CD14-positive monocyte (primary cell): Measurements from ENCODE around the gene TAPT1. TPM values are rescaled to one million over a fixed set of nuclear protein-coding genes. Genes with fewer than 3 reads are reported as not detected.

Experiments used
- DNase-seq, 3 donors: peaks; one replicate each; pipeline ENCODE4 v3.0.0-alpha.2; 2011 to 2022
- H2AFZ ChIP-seq: 2 replicates; pipeline ENCODE4 v1.6.0; 2012; ENCODE audit warnings: mild to moderate bottlenecking, low read depth, low read length, inconsistent platforms; ENCODE audit not compliant: insufficient read depth, poor library complexity, severe bottlenecking
- H3K27ac ChIP-seq, 2 donors: 1 replicate in 1 of 2; 2 replicates in 1 of 2; pipeline ENCODE4 v1.5.1; 2012 to 2013; ENCODE audit warnings: low read length in 2 of 2, control low read depth in 1 of 2, inconsistent platforms in 1 of 2, low read depth in 1 of 2, mild to moderate bottlenecking in 1 of 2
- H3K27me3 ChIP-seq, 2 donors: one replicate each; pipeline versions ENCODE4 v1.6.0 to v1.6.1; 2011 to 2013; ENCODE audit warnings: low read length in 2 of 2; ENCODE audit not compliant: control insufficient read depth in 2 of 2, insufficient read depth in 2 of 2
- H3K36me3 ChIP-seq, 2 donors: replicated peaks in 1 of 2; 1 replicate in 1 of 2; 2 replicates in 1 of 2; pipeline versions ENCODE4 v1.5.1 to v1.6.1; 2012 to 2013; ENCODE audit warnings: low read length in 2 of 2, control low read depth in 1 of 2, inconsistent platforms in 1 of 2, mild to moderate bottlenecking in 1 of 2; ENCODE audit not compliant: insufficient read depth in 2 of 2, control insufficient read depth in 1 of 2
- H3K4me1 ChIP-seq, 2 donors: 1 replicate in 1 of 2; 2 replicates in 1 of 2; pipeline versions ENCODE4 v1.5.1 to v1.6.1; 2012 to 2013; ENCODE audit warnings: low read length in 2 of 2, control low read depth in 1 of 2, inconsistent platforms in 1 of 2, mild to moderate bottlenecking in 1 of 2, moderate library complexity in 1 of 2; ENCODE audit not compliant: insufficient read depth in 2 of 2, control insufficient read depth in 1 of 2
- H3K4me2 ChIP-seq: replicated peaks from 2 replicates; pipeline ENCODE3; 2012; ENCODE audit warnings: low read length, moderate library complexity, mild to moderate bottlenecking; ENCODE audit not compliant: poor library complexity, severe bottlenecking; ENCODE audit errors: extremely low read depth
- H3K4me3 ChIP-seq, 3 experiments: fragments of 200-600 bp in 1 of 3; sonication (generic) in 1 of 3; replicated peaks in 1 of 3; 1 replicate in 2 of 3; 2 replicates in 1 of 3; pipeline ENCODE4 v1.5.1; 2011 to 2013; ENCODE audit warnings: low read length in 3 of 3, mild to moderate bottlenecking in 3 of 3, control low read depth in 2 of 3, low read depth in 2 of 3, inconsistent platforms in 1 of 3, moderate library complexity in 1 of 3
- H3K79me2 ChIP-seq: 2 replicates; pipeline ENCODE4 v1.6.0; 2012; ENCODE audit warnings: mild to moderate bottlenecking, control low read depth, inconsistent platforms, low read length, moderate library complexity; ENCODE audit not compliant: insufficient read depth
- H3K9ac ChIP-seq: 2 replicates; pipeline ENCODE4 v1.6.0; 2017; ENCODE audit warnings: low read length, mild to moderate bottlenecking; ENCODE audit not compliant: insufficient read depth, poor library complexity, severe bottlenecking
- H3K9me3 ChIP-seq, 2 donors: replicated peaks in 1 of 2; 1 replicate in 1 of 2; 2 replicates in 1 of 2; pipeline versions ENCODE4 v1.5.1 to v1.6.1; 2012 to 2013; ENCODE audit warnings: low read length in 2 of 2, control low read depth in 1 of 2; ENCODE audit not compliant: control insufficient read depth in 1 of 2, insufficient read depth in 1 of 2
- H4K20me1 ChIP-seq: 2 replicates; pipeline ENCODE4 v1.6.0; 2012; ENCODE audit warnings: mild to moderate bottlenecking, low read length, control low read depth, moderate library complexity; ENCODE audit not compliant: insufficient read depth
- H3K27ac Mint-ChIP-seq, 7 donors: one replicate each; pipeline ENCODE4 v1.8.0; 2020; ENCODE audit warnings: mild to moderate bottlenecking in 7 of 7, mixed read lengths in 7 of 7, moderate library complexity in 6 of 7, inconsistent platforms in 2 of 7
- H3K27me3 Mint-ChIP-seq, 3 donors: one replicate each; pipeline ENCODE4 v1.8.0; 2021 to 2022; ENCODE audit warnings: low read depth in 3 of 3, mild to moderate bottlenecking in 3 of 3, mixed read lengths in 3 of 3, moderate library complexity in 3 of 3, inconsistent platforms in 1 of 3
- H3K36me3 Mint-ChIP-seq, 2 donors: one replicate each; pipeline ENCODE4 v1.8.0; 2020; ENCODE audit warnings: mixed read lengths in 2 of 2, inconsistent platforms in 1 of 2, mild to moderate bottlenecking in 1 of 2
- H3K4me1 Mint-ChIP-seq: one replicate; pipeline ENCODE4 v1.8.0; 2020; ENCODE audit warnings: mild to moderate bottlenecking, mixed read lengths
- H3K4me3 Mint-ChIP-seq, 2 donors: one replicate each; pipeline ENCODE4 v1.8.0; 2020; ENCODE audit warnings: mild to moderate bottlenecking in 2 of 2, mixed read lengths in 2 of 2, moderate library complexity in 1 of 2
- H3K9me3 Mint-ChIP-seq, 7 donors: one replicate each; pipeline ENCODE4 v1.8.0; 2020 to 2022; ENCODE audit warnings: mixed read lengths in 7 of 7, mild to moderate bottlenecking in 6 of 7, moderate library complexity in 6 of 7, inconsistent platforms in 2 of 7
- CTCF ChIP-seq: fragments of 200-600 bp; IDR thresholded peaks from one replicate; pipeline ENCODE4 v1.8.0; 2022; ENCODE audit warnings: antibody characterized with exemption, mild to moderate bottlenecking
- intact Hi-C, 2 donors: fragments of 100-400 bp; cut with micrococcal nuclease; formaldehyde crosslinking; loops; one replicate each; pipeline versions ENCODE4 v1.15.0 to v1.15.1; 2023
- polyA plus RNA-seq, 3 donors: library from polyadenylated mRNA; depleted of rRNA in 1 of 3; unstranded in 2 of 3; stranded (reverse) in 1 of 3; fragments of 300-500 nt in 2 of 3; fragments of >200 nt in 1 of 3; fragmentation: Illumina TruSeq in 2 of 3; gene quantifications; 1 replicate in 2 of 3; 2 replicates in 1 of 3; pipeline ENCODE4 v1.2.3, GENCODE V29; 2012 to 2021

Gene TAPT1
- polyA plus RNA-seq, 3 donors, result 15.2 to 18.4 (median 16.0) TPM

- intact Hi-C loops, result no loop called here
- no peak overlapping the region for H2AFZ ChIP-seq
- H3K27me3 ChIP-seq, result no peaks in the 10 kb centered on the region
- Mint-ChIP-seq H3K4me3 (no peak overlapping the region), H3K9me3 (peaks cover 0 to 3% (median 0%) of the 10 kb centered on the region in 7 donors), H3K27ac (peak overlapping the region in 4 of 7 donors; percentile 38 to 70 (median 56)), H3K27me3 (peaks cover 0 to 2% (median 0%) of the 10 kb centered on the region in 3 donors), H3K36me3 (peaks cover 4 to 9% of the 10 kb centered on the region in 2 donors), H3K4me1 (peaks cover 46% of the 10 kb centered on the region)
- H3K36me3 ChIP-seq, result peaks cover 0 to 16% of the 10 kb centered on the region in 2 donors
- peaks cover 93% of the 10 kb centered on the region for H3K79me2 ChIP-seq
- no peak for TF ChIP-seq CTCF
- peaks cover 52% of the 10 kb centered on the region for H4K20me1 ChIP-seq
- H3K4me3 ChIP-seq, result no peak overlapping the region
- no peaks in the 10 kb centered on the region for H3K9me3 ChIP-seq
- peaks cover 40 to 48% of the 10 kb centered on the region in 2 donors for H3K4me1 ChIP-seq
- DNase-seq, result no peak
- peak overlapping the region; percentile 7 for H3K4me2 ChIP-seq
- H3K9ac ChIP-seq, result no peak overlapping the region
- H3K27ac ChIP-seq, result peak overlapping the region in 1 of 2 donors; percentile 10
Measured at GRCh38 chr4:16222957-16223527, 3.2 kb downstream of the TAPT1 start.

- Histone ChIP-seq H3K4me1 (peaks cover 33 to 36% of the 10 kb centered on the region in 2 donors), H3K27ac (peak overlapping the region in 1 of 2 donors; percentile 36), H4K20me1 (peaks cover 82% of the 10 kb centered on the region), H3K9me3 (no peaks in the 10 kb centered on the region), H3K27me3 (no peaks in the 10 kb centered on the region), H3K4me3 (no peak overlapping the region), H2AFZ (no peak overlapping the region), H3K36me3 (peaks cover 0 to 37% of the 10 kb centered on the region in 2 donors), H3K4me2 (no peak overlapping the region), H3K79me2 (peaks cover 98% of the 10 kb centered on the region), H3K9ac (no peak overlapping the region)
- Mint-ChIP-seq H3K4me1 (peaks cover 56% of the 10 kb centered on the region), H3K36me3 (peaks cover 19 to 31% of the 10 kb centered on the region in 2 donors), H3K27ac (peak overlapping the region in 1 of 7 donors; percentile 56), H3K27me3 (no peaks in the 10 kb centered on the region), H3K4me3 (no peak overlapping the region), H3K9me3 (no peaks in the 10 kb centered on the region)
- no peak for DNase-seq
- TF ChIP-seq CTCF, result no peak
- intact Hi-C loops, result no loop called here
Measured at GRCh38 chr4:16218950-16219349, 7.3 kb downstream of the TAPT1 start.
